HG02798 (cell line): ENCODE results near the gene CDH13.

Experiments
- ATAC-seq: cut with Tn5 transposase; IDR thresholded peaks from one replicate; pipeline ENCODE4 v1.9.1; 2021; ENCODE audit warnings: mild to moderate bottlenecking; ENCODE audit not compliant: unreplicated experiment, poor library complexity

Gene CDH13

GRCh38 chr16:83847371-83848225 lies 1220.8 kb downstream of the CDH13 start:
- ATAC-seq: no peak

GRCh38 chr16:83849421-83849820 lies 1222.7 kb downstream of the CDH13 start:
- ATAC-seq: no peak
